Pulmonary artery endothelial cell (primary cell): Measurements from ENCODE around the gene C2orf66. TPM values are rescaled to one million over a fixed set of nuclear protein-coding genes. Genes with fewer than 3 reads are reported as not detected.

Experiments used
- DNase-seq: peaks from one replicate; pipeline ENCODE4 v3.0.0-alpha.2; 2011; ENCODE audit warnings: low read depth, low spot score
- total RNA-seq: library from RNA; depleted of rRNA; stranded (reverse); fragments of >200 nt; gene quantifications from 2 replicates; pipeline ENCODE4 v1.2.3, GENCODE V29; 2014

C2orf66 gene
- total RNA-seq = 0.07 and 0.14 TPM in 2 replicates

GRCh38 chr2:196809260-196809659 is at the start of gene C2orf66:
C2orf66 (minus strand) TSS chr2:196809355; CDS start chr2:196809336, 19 bp downstream.
- DNase-seq = no peak

GRCh38 chr2:196854629-196855028 is 45.5 kb upstream of the C2orf66 start:
- DNase-seq = no peak

- DNase-seq = peak; percentile 39
Observed at GRCh38 chr2:196853301-196854087, 44.3 kb upstream of the C2orf66 start.

- DNase-seq = no peak
Observed at GRCh38 chr2:196851088-196851487, 41.9 kb upstream of the C2orf66 start.

- no peak for DNase-seq
Observed at GRCh38 chr2:196849895-196850294, 40.7 kb upstream of the C2orf66 start.

GRCh38 chr2:196846295-196846694 is 37.1 kb upstream of the C2orf66 start:
- no peak for DNase-seq

GRCh38 chr2:196845371-196845770 is 36.2 kb upstream of the C2orf66 start:
- DNase-seq = no peak

GRCh38 chr2:196840171-196840570 is 31.0 kb upstream of the C2orf66 start:
- DNase-seq = no peak

GRCh38 chr2:196839574-196839973 is 30.4 kb upstream of the C2orf66 start:
- DNase-seq = no peak

GRCh38 chr2:196836440-196836839 is 27.3 kb upstream of the C2orf66 start:
- no peak for DNase-seq

GRCh38 chr2:196830701-196831100 is 21.5 kb upstream of the C2orf66 start:
- no peak for DNase-seq

- DNase-seq = no peak
Observed at GRCh38 chr2:196827356-196827755, 18.2 kb upstream of the C2orf66 start.

- DNase-seq = peak; percentile 32
Observed at GRCh38 chr2:196823750-196824522, 14.8 kb upstream of the C2orf66 start.

GRCh38 chr2:196821195-196821594 is 12.0 kb upstream of the C2orf66 start:
- DNase-seq = no peak

GRCh38 chr2:196808083-196808665 is 981 bp downstream of the C2orf66 start:
- DNase-seq = no peak

- DNase-seq = no peak
Observed at GRCh38 chr2:196804381-196804780, 4.8 kb downstream of the C2orf66 start.

- DNase-seq = no peak
Observed at GRCh38 chr2:196802401-196802800, 6.8 kb downstream of the C2orf66 start.

- no peak for DNase-seq
Observed at GRCh38 chr2:196801674-196802261, 7.4 kb downstream of the C2orf66 start.

- DNase-seq = no peak
Observed at GRCh38 chr2:196798980-196799379, 10.2 kb downstream of the C2orf66 start.

GRCh38 chr2:196792865-196793264 is 16.3 kb downstream of the C2orf66 start:
- no peak for DNase-seq

- no peak for DNase-seq
Observed at GRCh38 chr2:196783431-196784094, 25.6 kb downstream of the C2orf66 start.
